Endothelial cell of umbilical vein (primary cell): ENCODE results near the gene AURKAIP1. TPM values are rescaled to one million over a fixed set of nuclear protein-coding genes. Genes with fewer than 3 reads are reported as not detected.

Experiments used
- BruUV-seq: library from RNA; stranded (reverse); fragments of 400-500 nt; replicated peaks from 2 replicates; lab custom pipeline; 2021; lab: Mats Ljungman, UMichigan
- CTCF ChIA-PET: fragments of 300-600, 350-600 bp; sonication (Branson Sonifier 250); formaldehyde crosslinking; loops from one replicate; lab custom pipeline; 2021; ENCODE audit warnings: antibody characterized with exemption, inconsistent platforms; lab: Charles Lee
- POLR2A ChIA-PET: fragments of 300-600, 350-600 bp; sonication (Branson Sonifier 250); formaldehyde crosslinking; loops from one replicate; lab custom pipeline; 2021; ENCODE audit warnings: antibody characterized with exemption, inconsistent platforms; lab: Charles Lee
- DNase-seq: peaks from one replicate; pipeline ENCODE4 v3.0.0-alpha.2; 2011; ENCODE audit warnings: low read depth, low spot score
- FAIRE-seq: peaks from 2 replicates; lab custom pipeline; 2011; peaks lifted over from hg19 to GRCh38; lab: Jason Lieb, UNC
- H2AFZ ChIP-seq: 2 replicates; pipeline ENCODE4 v1.6.0; 2012; ENCODE audit warnings: low read depth, low read length, control low read depth, inconsistent platforms
- H3K27ac ChIP-seq: 2 replicates; pipeline ENCODE4 v1.5.1; 2011; ENCODE audit warnings: low read depth, mild to moderate bottlenecking, control low read depth, low read length, moderate library complexity; ENCODE audit not compliant: insufficient read depth
- H3K27me3 ChIP-seq, 2 experiments: 2 replicates each; pipeline versions ENCODE4 v1.6.0 to v1.6.1; 2011; ENCODE audit warnings: low read length in 2 of 2, mixed read lengths in 1 of 2; ENCODE audit not compliant: control insufficient read depth in 2 of 2, insufficient read depth in 2 of 2
- H3K36me3 ChIP-seq, 2 experiments: 2 replicates in 1 of 2; 3 replicates in 1 of 2; pipeline ENCODE4 v1.5.1; 2011; ENCODE audit warnings: low read length in 2 of 2, mild to moderate bottlenecking in 1 of 2, moderate library complexity in 1 of 2; ENCODE audit not compliant: control insufficient read depth in 2 of 2, insufficient read depth in 2 of 2; ENCODE audit errors: extremely low read depth in 1 of 2
- H3K4me1 ChIP-seq: 3 replicates; pipeline ENCODE4 v1.5.1; 2011; ENCODE audit warnings: mild to moderate bottlenecking, low read length; ENCODE audit not compliant: control insufficient read depth, insufficient read depth; ENCODE audit errors: extremely low read depth
- H3K4me2 ChIP-seq: 2 replicates; pipeline ENCODE4 v1.6.1; 2011; ENCODE audit warnings: low read length, control low read depth, mixed read lengths; ENCODE audit not compliant: insufficient read depth
- H3K4me3 ChIP-seq, 3 experiments: fragments of 200-600 bp in 1 of 3; sonication (generic), shearing (Covaris generic) in 1 of 3; replicated peaks in 1 of 3; 2 replicates each; pipeline ENCODE4 v1.5.1; 2011 to 2016; ENCODE audit warnings: control low read depth in 3 of 3, low read length in 3 of 3, mild to moderate bottlenecking in 2 of 3, inconsistent platforms in 1 of 3, low read depth in 1 of 3, moderate library complexity in 1 of 3; ENCODE audit not compliant: insufficient read depth in 1 of 3
- H3K79me2 ChIP-seq: 2 replicates; pipeline ENCODE4 v1.6.0; 2012; ENCODE audit warnings: low read length, inconsistent platforms; ENCODE audit not compliant: control insufficient read depth, insufficient read depth
- H3K9ac ChIP-seq: replicated peaks from 2 replicates; pipeline ENCODE3; 2011; ENCODE audit warnings: low read length, control low read depth; ENCODE audit not compliant: insufficient read depth; ENCODE audit errors: extremely low read depth
- H3K9me1 ChIP-seq: replicated peaks from 3 replicates; pipeline ENCODE4 v1.6.0; 2011; ENCODE audit warnings: mild to moderate bottlenecking, low read length; ENCODE audit not compliant: control insufficient read depth, insufficient read depth; ENCODE audit errors: extremely low read depth
- H3K9me3 ChIP-seq: replicated peaks from 2 replicates; pipeline ENCODE4 v1.5.1; 2012; ENCODE audit warnings: low read length, inconsistent platforms; ENCODE audit not compliant: control insufficient read depth, insufficient read depth
- H4K20me1 ChIP-seq: replicated peaks from 2 replicates; pipeline ENCODE3; 2011; ENCODE audit warnings: mild to moderate bottlenecking, low read length; ENCODE audit not compliant: control insufficient read depth, insufficient read depth; ENCODE audit errors: extremely low read depth
- CTCF ChIP-seq, 2 donors: IDR thresholded peaks; 1 replicate in 1 of 2; 2 replicates in 1 of 2; pipeline ENCODE4 v1.5.1; 2011; ENCODE audit warnings: low read length in 2 of 2, mild to moderate bottlenecking in 2 of 2, moderate library complexity in 2 of 2, control low read depth in 1 of 2, inconsistent platforms in 1 of 2, low read depth in 1 of 2; ENCODE audit not compliant: insufficient read depth in 1 of 2; ENCODE audit errors: extremely low read depth in 1 of 2
- EZH2 ChIP-seq: IDR thresholded peaks from 2 replicates; pipeline ENCODE4 v1.6.1; 2012; ENCODE audit warnings: borderline replicate concordance, low read depth, mild to moderate bottlenecking, moderate library complexity, low read length, inconsistent platforms; ENCODE audit not compliant: severe bottlenecking
- FOS ChIP-seq: IDR thresholded peaks from 2 replicates; pipeline ENCODE4 v1.6.1; 2011; ENCODE audit warnings: mild to moderate bottlenecking, low read length, moderate library complexity, borderline replicate concordance; ENCODE audit not compliant: insufficient read depth
- GATA2 ChIP-seq: IDR thresholded peaks from 2 replicates; pipeline ENCODE4 v1.7.0; 2011; ENCODE audit warnings: low read depth, mild to moderate bottlenecking, moderate library complexity, mixed read lengths, low read length; ENCODE audit not compliant: insufficient read length, insufficient read depth
- JUN ChIP-seq: IDR thresholded peaks from 2 replicates; pipeline ENCODE4 v1.6.1; 2011; ENCODE audit warnings: borderline replicate concordance, low read depth; ENCODE audit not compliant: insufficient read length, insufficient read depth
- MAX ChIP-seq: IDR thresholded peaks from 2 replicates; pipeline ENCODE4 v1.6.1; 2011; ENCODE audit not compliant: insufficient read depth, insufficient read length
- MYC ChIP-seq: IDR thresholded peaks from one replicate; pipeline ENCODE4 v1.6.1; 2011; ENCODE audit warnings: mild to moderate bottlenecking, low read depth, low read length
- POLR2A ChIP-seq: IDR thresholded peaks from 2 replicates; pipeline ENCODE4 v1.6.1; 2012; ENCODE audit warnings: low read depth, mild to moderate bottlenecking, control low read depth, low read length
- POLR2AphosphoS5 ChIP-seq: IDR thresholded peaks from 2 replicates; pipeline ENCODE4 v1.6.1; 2012; ENCODE audit warnings: low read depth, mild to moderate bottlenecking, control low read depth, low read length, moderate library complexity; ENCODE audit not compliant: insufficient read depth
- dilution Hi-C: fragments of 300-500 bp; cut with MboI; formaldehyde crosslinking; loops from one replicate; pipeline ENCODE4 v1.15.0; 2019; ENCODE audit warnings: low sequenced_read_pairs; ENCODE audit not compliant: extremely low pct_ligation_motif_present
- intact Hi-C: fragments of 100-400 bp; cut with micrococcal nuclease; formaldehyde crosslinking; loops from one replicate; pipeline ENCODE4 v1.10.0; 2022
- polyA plus RNA-seq, 4 experiments: library from polyadenylated mRNA; depleted of rRNA in 3 of 4; stranded (reverse) in 3 of 4; unstranded in 1 of 4; fragments of >200 nt; gene quantifications; 2 replicates each; pipeline versions ENCODE4 v1.2.1 to v1.2.3, GENCODE V29; 2011 to 2012; ENCODE audit warnings: missing spikeins in 1 of 4
- total RNA-seq: library from RNA; stranded (reverse); gene quantifications from 2 replicates; pipeline ENCODE4 v1.2.3, GENCODE V29; 2021

The AURKAIP1 gene
- total and polyA plus RNA-seq, 2 donors (not counting 3 experiments of a cell fraction or from before 2014, with no cell fraction given) = 73.3 to 151 TPM

- no peak overlapping the region for H2AFZ ChIP-seq
- BruUV-seq = no TSS peak
- H3K79me2 ChIP-seq = peaks cover 10% of the 10 kb centered on the region
- ChIA-PET CTCF (interaction anchor here (1.4 kb wide), 1 partner anchor 19 kb away, joined by 5 read pairs; no protein-coding TSS in a partner anchor), POLR2A (no interaction called here)
- no peak for TF ChIP-seq CTCF (IDR thresholded peaks at IDR 0.05; ENCODE audit: extremely low read depth in 1 of 2, insufficient read depth in 1 of 2, low read depth in 1 of 2, low read length in 2 of 2)
- no peak for TF ChIP-seq JUN
- no peak for TF ChIP-seq MAX
- TF ChIP-seq EZH2 = no peak
- TF ChIP-seq GATA2 = no peak
- no peak for TF ChIP-seq POLR2AphosphoS5
- TF ChIP-seq POLR2A = no peak
- TF ChIP-seq MYC = no peak
- TF ChIP-seq FOS = no peak
- H3K36me3 ChIP-seq = no peaks in the 10 kb centered on the region
- peaks cover 11 to 23% of the 10 kb centered on the region in 2 experiments for H3K27me3 ChIP-seq
- H3K9me3 ChIP-seq = no peaks in the 10 kb centered on the region
- H3K9ac ChIP-seq = no peak overlapping the region
- DNase-seq = no peak
- H3K4me1 ChIP-seq = peaks cover 5% of the 10 kb centered on the region
- no peaks in the 10 kb centered on the region for H4K20me1 ChIP-seq
- no peak overlapping the region for H3K4me3 ChIP-seq
- intact Hi-C loops = no loop called here
- no peaks in the 10 kb centered on the region for H3K9me1 ChIP-seq
- dilution Hi-C loops = no loop called here
- FAIRE-seq = no peak
- H3K27ac ChIP-seq = no peak overlapping the region
- H3K4me2 ChIP-seq = no peak overlapping the region
Observed at GRCh38 chr1:1352786-1353388, 22.1 kb downstream of the AURKAIP1 start.
